OCI-LY3 (cell line): ENCODE results near the gene THBS1.

Experiments used
- H2AFZ ChIP-seq: fragments of 200-600, 300-600 bp; shearing (Covaris generic); 2 replicates; pipeline ENCODE4 v1.6.0; 2014; ENCODE audit warnings: antibody characterized with exemption, low read depth, low read length
- H3K27ac ChIP-seq: fragments of 200-600, 300-600 bp; sonication (generic); 2 replicates; pipeline ENCODE4 v1.5.1; 2014; ENCODE audit warnings: mild to moderate bottlenecking, low read length, moderate library complexity, mixed read lengths
- H3K27me3 ChIP-seq: fragments of 200-600, 300-600 bp; sonication (generic); 2 replicates; pipeline ENCODE4 v1.6.1; 2014; ENCODE audit warnings: low read depth, low read length, mixed read lengths
- H3K36me3 ChIP-seq: fragments of 200-600, 300-600 bp; sonication (generic); replicated peaks from 2 replicates; pipeline ENCODE3; 2014; ENCODE audit warnings: low read depth, low read length, mixed read lengths
- H3K4me1 ChIP-seq: fragments of 300-600, 200-600 bp; sonication (generic); 2 replicates; pipeline ENCODE4 v1.6.1; 2014; ENCODE audit warnings: low read length, mixed read lengths
- H3K4me2 ChIP-seq: fragments of 200-600, 300-600 bp; sonication (generic); 2 replicates; pipeline ENCODE4 v1.6.1; 2014; ENCODE audit warnings: low read length, mixed read lengths
- H3K4me3 ChIP-seq: fragments of 300-600, 200-600 bp; sonication (generic); 2 replicates; pipeline ENCODE4 v1.5.1; 2014; ENCODE audit warnings: antibody characterized with exemption, mild to moderate bottlenecking, low read length, moderate library complexity
- H3K79me2 ChIP-seq: fragments of 300-600, 200-600 bp; shearing (Covaris generic); 2 replicates; pipeline ENCODE4 v1.6.1; 2014; ENCODE audit warnings: mild to moderate bottlenecking, low read length, mixed read lengths
- H3K9ac ChIP-seq: fragments of 300-600, 200-600 bp; shearing (Covaris generic); 2 replicates; pipeline ENCODE4 v1.6.0; 2014; ENCODE audit warnings: mild to moderate bottlenecking, low read length, moderate library complexity
- H3K9me3 ChIP-seq: fragments of 200-600, 300-600 bp; shearing (Covaris generic); 2 replicates; pipeline ENCODE4 v1.6.1; 2014; ENCODE audit warnings: low read length, mixed read lengths; ENCODE audit not compliant: insufficient read depth
- H4K20me1 ChIP-seq: fragments of 200-600, 300-600 bp; sonication (generic); 2 replicates; pipeline ENCODE4 v1.6.1; 2016; ENCODE audit warnings: low read length, mixed read lengths; ENCODE audit not compliant: insufficient read depth
- EZH2phosphoT487 ChIP-seq: fragments of 200-600 bp; shearing (Covaris generic); IDR thresholded peaks from 2 replicates; pipeline ENCODE4 v1.6.1; 2018; ENCODE audit warnings: antibody characterized with exemption, mixed run types, low read depth
- TF ChIP-seq, protein P1 (sequence below): fragments of 200-600, 300-600 bp; sonication (generic); IDR thresholded peaks from 2 replicates; pipeline ENCODE4 v1.5.1; 2014; ENCODE audit warnings: antibody characterized with exemption, low read length, low read depth

THBS1 gene

DNA sequence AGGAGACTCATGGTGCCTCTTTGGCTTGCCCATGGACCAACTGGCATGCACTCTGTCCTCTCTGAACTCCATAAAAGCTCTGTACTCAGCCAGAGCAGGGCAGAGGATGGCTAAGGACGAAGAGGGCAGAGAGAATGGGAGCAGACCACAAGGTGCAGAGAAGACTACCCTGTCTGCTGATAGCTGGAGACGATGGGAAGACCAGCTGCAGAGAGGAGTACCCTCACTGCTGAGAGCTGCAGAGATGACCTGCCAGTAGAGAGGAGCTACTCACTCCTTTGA is 65.0 kb downstream of the THBS1 start:
- Histone ChIP-seq H4K20me1 (no peaks in the 10 kb centered on the region), H3K27ac (no peak overlapping the region), H3K79me2 (no peaks in the 10 kb centered on the region), H3K4me2 (no peak overlapping the region), H2AFZ (no peak overlapping the region), H3K36me3 (no peaks in the 10 kb centered on the region), H3K4me1 (peaks cover 31% of the 10 kb centered on the region), H3K9me3 (no peaks in the 10 kb centered on the region), H3K4me3 (no peak overlapping the region), H3K27me3 (no peaks in the 10 kb centered on the region), H3K9ac (no peak overlapping the region)
- no peak for TF ChIP-seq EZH2phosphoT487
- TF ChIP-seq, protein P1, sequence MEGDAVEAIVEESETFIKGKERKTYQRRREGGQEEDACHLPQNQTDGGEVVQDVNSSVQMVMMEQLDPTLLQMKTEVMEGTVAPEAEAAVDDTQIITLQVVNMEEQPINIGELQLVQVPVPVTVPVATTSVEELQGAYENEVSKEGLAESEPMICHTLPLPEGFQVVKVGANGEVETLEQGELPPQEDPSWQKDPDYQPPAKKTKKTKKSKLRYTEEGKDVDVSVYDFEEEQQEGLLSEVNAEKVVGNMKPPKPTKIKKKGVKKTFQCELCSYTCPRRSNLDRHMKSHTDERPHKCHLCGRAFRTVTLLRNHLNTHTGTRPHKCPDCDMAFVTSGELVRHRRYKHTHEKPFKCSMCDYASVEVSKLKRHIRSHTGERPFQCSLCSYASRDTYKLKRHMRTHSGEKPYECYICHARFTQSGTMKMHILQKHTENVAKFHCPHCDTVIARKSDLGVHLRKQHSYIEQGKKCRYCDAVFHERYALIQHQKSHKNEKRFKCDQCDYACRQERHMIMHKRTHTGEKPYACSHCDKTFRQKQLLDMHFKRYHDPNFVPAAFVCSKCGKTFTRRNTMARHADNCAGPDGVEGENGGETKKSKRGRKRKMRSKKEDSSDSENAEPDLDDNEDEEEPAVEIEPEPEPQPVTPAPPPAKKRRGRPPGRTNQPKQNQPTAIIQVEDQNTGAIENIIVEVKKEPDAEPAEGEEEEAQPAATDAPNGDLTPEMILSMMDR, result no peak

DNA sequence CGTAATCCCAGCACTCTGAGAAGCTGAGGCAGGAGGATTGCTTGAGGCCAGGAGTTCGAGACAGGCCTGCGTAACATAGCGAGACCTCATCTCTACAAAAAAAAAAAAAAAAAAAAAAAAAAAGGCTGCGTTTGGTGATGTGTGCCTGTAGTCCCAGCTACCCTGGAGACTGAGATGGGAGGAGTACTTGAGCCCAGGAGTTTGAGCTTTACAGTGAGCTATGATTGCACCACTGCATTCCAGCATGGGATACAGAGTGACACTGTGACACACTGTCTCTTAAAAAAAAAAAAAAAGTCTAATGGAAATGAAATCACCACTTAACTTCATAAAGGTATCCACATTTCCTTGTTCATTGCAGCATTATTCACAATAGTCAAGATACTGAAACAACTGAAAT is 65.5 kb downstream of the THBS1 start:
- TF ChIP-seq, protein P1, result no peak
- TF ChIP-seq EZH2phosphoT487, result no peak
- Histone ChIP-seq H3K27me3 (no peaks in the 10 kb centered on the region), H3K27ac (no peak overlapping the region), H3K9me3 (no peaks in the 10 kb centered on the region), H4K20me1 (no peaks in the 10 kb centered on the region), H3K9ac (no peak overlapping the region), H3K4me3 (no peak overlapping the region), H3K36me3 (no peaks in the 10 kb centered on the region), H3K4me2 (no peak overlapping the region), H2AFZ (no peak overlapping the region), H3K4me1 (peaks cover 29% of the 10 kb centered on the region), H3K79me2 (no peaks in the 10 kb centered on the region)
